GM12891 (cell line): ENCODE results near the gene NTNG1.

ENCODE experiments used
- POLR2A ChIP-seq: IDR thresholded peaks from 2 replicates; pipeline ENCODE4 v1.6.1; 2011; ENCODE audit warnings: low read depth, low read length, control low read depth
- POLR2AphosphoS5 ChIP-seq: IDR thresholded peaks from 2 replicates; pipeline ENCODE4 v1.6.1; 2011; ENCODE audit warnings: low read depth, low read length, control low read depth
- POU2F2 ChIP-seq: IDR thresholded peaks from 2 replicates; pipeline ENCODE4 v1.6.1; 2011; ENCODE audit warnings: low read depth, mild to moderate bottlenecking, control low read depth, low read length, moderate library complexity
- TAF1 ChIP-seq: IDR thresholded peaks from 2 replicates; pipeline ENCODE4 v1.6.1; 2011; ENCODE audit warnings: low read depth, low read length, control low read depth

DNA sequence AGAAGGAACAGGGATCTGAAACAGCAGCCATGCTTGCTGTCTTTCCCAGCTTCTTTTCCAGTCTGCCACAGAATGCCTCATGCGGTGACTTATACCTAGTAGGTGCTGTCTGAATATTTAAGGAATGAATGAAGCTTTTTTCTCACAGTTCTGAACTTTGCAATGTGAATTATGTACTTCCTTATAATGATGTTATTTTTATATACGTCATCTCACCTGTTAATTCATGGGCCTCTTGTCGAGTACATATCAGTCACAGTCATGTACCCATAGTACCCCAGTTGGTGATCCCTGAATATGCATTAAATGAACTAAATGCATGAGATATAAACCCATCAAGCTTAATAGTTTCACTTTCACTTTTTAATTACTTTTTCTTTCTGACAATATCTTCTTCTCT is 132.7 kb downstream of the NTNG1 start:
- TF ChIP-seq POLR2AphosphoS5: no peak
- TF ChIP-seq POLR2A: no peak
- no peak for TF ChIP-seq TAF1
- no peak for TF ChIP-seq POU2F2
